HG03442 (cell line): ENCODE data around the gene LAMB3.
A peak's percentile ranks its signal among the peaks of the same experiment; 100 is the strongest.

ENCODE experiments used
- ATAC-seq: cut with Tn5 transposase; IDR thresholded peaks from one replicate; pipeline ENCODE4 v1.9.1; 2021; ENCODE audit warnings: mild to moderate bottlenecking, moderate library complexity; ENCODE audit not compliant: unreplicated experiment

Gene LAMB3

DNA sequence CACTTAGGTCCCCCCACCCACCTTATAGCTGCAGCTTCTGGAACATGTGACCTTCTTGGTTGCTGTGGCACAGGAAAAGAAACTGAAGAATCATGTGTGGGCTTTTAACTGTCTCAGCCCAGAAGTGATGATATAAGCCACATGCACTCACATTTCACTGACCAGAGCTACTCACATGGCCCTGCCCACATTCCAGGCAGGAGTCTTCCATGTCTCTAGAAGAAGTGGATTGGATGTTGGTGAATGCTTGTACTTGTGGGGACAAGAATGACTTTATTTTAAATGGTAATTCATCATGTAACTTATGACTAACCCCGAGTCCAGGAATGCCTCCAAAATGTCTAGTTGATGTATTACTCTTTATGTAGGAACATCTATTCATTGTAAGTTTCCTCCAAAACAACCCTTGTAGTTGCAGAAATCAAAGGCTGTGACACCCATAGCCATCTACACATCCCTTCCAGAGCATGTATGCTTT, 84.5 kb downstream of the LAMB3 start:
- ATAC-seq, result no peak

DNA sequence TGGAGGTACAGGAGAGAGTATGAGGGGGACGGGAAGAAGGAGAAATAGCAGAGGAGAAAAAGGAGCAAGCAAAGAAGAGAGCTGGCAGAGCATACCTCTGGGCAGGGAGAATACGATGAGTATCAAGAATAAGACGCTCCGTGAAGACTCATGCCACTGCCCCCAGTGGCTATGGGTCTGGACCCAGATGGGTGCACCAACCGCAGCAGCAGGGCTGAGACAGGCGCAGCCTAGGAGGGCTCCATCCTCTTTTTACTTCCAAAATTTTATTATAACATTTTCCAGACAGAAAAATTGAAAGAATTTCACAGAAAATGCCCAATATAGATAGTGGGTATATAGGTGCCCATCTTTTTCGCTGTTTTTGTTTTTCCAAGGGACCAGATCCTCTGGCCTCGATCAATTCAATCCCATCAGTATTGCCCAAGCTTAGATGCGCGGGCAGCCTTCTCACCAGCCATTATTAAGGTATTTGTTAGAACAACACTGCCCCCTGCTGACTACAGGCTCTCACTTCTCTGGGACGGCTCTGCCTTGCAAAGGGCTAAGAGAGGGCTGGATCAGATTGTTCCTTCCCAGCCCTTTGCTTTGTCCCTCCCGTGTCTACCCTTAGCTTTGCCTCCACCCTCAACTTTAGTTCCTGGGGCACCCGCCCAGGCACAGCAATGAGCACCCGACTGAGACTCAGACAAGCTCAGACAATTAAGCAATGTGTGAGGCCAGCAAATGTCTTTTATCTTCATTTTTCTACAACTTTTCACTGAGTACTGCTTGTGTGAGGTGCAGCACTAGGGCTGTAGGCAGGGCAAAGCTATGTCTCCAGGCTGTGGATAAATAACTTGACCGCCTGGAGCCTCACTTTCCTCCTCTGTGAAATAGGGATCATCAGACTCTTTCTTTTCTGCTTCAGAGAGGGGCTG, 86.2 kb downstream of the LAMB3 start:
- peak; percentile 94 for ATAC-seq
